Chondrocyte (in vitro differentiated cells): ENCODE results near the gene TBC1D17. TPM values are rescaled to one million over a fixed set of nuclear protein-coding genes. Genes with fewer than 3 reads are reported as not detected.

ENCODE experiments used
- DNase-seq: peaks from one replicate; pipeline ENCODE4 v3.0.0; 2021; ENCODE audit warnings: mixed read lengths, low spot score
- H3K27ac Mint-ChIP-seq: one replicate; pipeline ENCODE4 v1.8.0; 2021; ENCODE audit warnings: mild to moderate bottlenecking, moderate library complexity, mixed read lengths; ENCODE audit not compliant: unreplicated experiment
- H3K27me3 Mint-ChIP-seq: 2 replicates; pipeline ENCODE4 v1.8.0; 2021; ENCODE audit warnings: low read depth, mixed read lengths
- H3K36me3 Mint-ChIP-seq: 2 replicates; pipeline ENCODE4 v1.8.0; 2021; ENCODE audit warnings: low read depth, mixed read lengths
- H3K4me1 Mint-ChIP-seq: 2 replicates; pipeline ENCODE4 v1.8.0; 2021; ENCODE audit warnings: low read depth, mild to moderate bottlenecking, mixed read lengths
- H3K4me3 Mint-ChIP-seq: one replicate; pipeline ENCODE4 v1.8.0; 2021; ENCODE audit warnings: mild to moderate bottlenecking, moderate library complexity, mixed read lengths; ENCODE audit not compliant: unreplicated experiment
- H3K9me3 Mint-ChIP-seq: 2 replicates; pipeline ENCODE4 v1.8.0; 2021; ENCODE audit warnings: low read depth, mixed read lengths
- total RNA-seq: library from RNA; stranded (reverse); gene quantifications from 3 replicates; pipeline ENCODE4 v1.2.1, GENCODE V29; 2021
- TF ChIP-seq, protein P1 (sequence below): fragments of 200-600 bp; sonication (generic); IDR thresholded peaks from 2 replicates; pipeline ENCODE4 v1.5.0; 2021; ENCODE audit warnings: antibody characterized with exemption, mild to moderate bottlenecking, moderate library complexity

TBC1D17 gene
- total RNA-seq, 1 donor from 2014 or later: 44.8 TPM

DNA sequence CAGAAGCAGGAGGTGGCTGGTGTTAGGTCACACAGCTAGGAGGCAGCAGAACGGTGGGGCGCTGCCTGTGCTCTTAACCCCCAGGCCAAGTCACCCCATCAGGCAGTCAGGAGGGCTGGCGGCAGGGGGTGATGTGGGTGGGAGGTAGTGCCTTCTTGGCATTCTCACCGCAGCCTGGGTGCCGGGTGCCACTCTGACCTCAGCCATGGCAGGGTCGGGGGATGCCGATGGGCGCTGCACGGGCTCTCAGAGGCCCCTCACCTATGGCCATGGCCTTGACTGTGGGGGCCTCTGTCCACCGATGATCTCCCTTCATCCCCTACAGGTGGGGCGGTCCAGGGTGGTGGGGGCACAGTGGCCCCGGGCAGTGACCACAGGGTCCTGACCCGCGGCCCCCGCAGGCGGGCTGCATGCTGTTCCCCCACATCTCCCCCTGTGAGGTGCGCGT, 20.9 kb upstream of the TBC1D17 start:
- Mint-ChIP-seq H3K9me3 (no peaks in the 10 kb centered on the region), H3K4me1 (peaks cover 30% of the 10 kb centered on the region), H3K27ac (no peak overlapping the region), H3K4me3 (no peak overlapping the region), H3K36me3 (peaks cover 9% of the 10 kb centered on the region), H3K27me3 (no peaks in the 10 kb centered on the region)
- DNase-seq: no peak
- TF ChIP-seq, protein P1, sequence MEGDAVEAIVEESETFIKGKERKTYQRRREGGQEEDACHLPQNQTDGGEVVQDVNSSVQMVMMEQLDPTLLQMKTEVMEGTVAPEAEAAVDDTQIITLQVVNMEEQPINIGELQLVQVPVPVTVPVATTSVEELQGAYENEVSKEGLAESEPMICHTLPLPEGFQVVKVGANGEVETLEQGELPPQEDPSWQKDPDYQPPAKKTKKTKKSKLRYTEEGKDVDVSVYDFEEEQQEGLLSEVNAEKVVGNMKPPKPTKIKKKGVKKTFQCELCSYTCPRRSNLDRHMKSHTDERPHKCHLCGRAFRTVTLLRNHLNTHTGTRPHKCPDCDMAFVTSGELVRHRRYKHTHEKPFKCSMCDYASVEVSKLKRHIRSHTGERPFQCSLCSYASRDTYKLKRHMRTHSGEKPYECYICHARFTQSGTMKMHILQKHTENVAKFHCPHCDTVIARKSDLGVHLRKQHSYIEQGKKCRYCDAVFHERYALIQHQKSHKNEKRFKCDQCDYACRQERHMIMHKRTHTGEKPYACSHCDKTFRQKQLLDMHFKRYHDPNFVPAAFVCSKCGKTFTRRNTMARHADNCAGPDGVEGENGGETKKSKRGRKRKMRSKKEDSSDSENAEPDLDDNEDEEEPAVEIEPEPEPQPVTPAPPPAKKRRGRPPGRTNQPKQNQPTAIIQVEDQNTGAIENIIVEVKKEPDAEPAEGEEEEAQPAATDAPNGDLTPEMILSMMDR: no peak

DNA sequence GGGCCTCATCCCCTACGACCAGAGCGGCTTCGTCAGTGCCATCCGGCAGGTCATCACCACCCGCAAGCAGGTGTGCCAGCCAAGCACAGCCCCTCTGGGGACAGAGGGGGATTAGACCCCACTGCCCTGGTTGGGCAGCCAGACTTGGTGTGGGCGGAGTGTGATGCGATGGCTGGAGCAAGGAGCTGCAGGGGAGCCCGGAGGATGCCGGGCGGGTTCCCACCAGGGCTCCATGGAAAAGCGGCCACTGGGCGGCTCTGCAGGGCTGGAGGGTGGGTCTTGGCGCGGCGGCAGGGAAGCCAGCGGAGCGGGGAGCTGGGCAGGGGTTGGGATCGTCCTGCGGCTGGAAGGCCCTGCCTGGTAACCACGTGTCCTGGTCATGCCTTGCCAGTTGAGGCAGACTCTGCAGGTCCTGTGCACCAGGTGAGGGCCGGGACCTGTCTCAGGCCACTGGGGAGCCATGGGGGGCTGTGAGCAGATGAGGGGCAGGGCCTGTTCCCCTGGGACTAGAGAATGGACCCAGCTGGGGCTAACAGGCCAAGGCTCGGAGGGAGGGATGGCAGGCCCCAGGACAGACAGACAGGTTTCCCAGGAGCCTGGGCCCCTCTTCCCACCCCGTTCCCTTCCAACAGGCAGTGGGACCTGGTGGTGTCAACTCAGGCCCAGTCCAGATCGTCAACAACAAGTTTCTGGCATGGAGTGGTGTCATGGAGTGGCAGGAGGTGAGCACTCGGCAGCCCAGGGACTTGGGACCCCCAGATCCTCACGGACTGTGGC, 20.3 kb upstream of the TBC1D17 start:
- Mint-ChIP-seq H3K4me3 (no peak overlapping the region), H3K9me3 (no peaks in the 10 kb centered on the region), H3K36me3 (peaks cover 9% of the 10 kb centered on the region), H3K4me1 (peaks cover 26% of the 10 kb centered on the region), H3K27ac (peak overlapping the region; percentile 17), H3K27me3 (no peaks in the 10 kb centered on the region)
- TF ChIP-seq, protein P1: no peak
- no peak for DNase-seq

DNA sequence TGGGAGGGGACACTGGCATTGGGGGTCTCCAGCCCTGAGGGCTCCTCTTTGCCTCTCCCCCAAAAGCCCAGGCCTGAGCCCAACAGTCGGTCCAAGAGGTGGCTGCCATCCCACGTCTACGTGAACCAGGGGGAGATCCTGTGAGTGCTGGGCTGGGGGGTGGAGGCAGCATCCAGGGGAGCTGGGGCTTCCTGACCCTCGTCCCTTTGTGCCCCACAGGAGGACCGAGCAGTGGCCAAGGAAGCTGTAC, 19.7 kb upstream of the TBC1D17 start:
- no peak overlapping the region for H3K4me3 Mint-ChIP-seq

DNA sequence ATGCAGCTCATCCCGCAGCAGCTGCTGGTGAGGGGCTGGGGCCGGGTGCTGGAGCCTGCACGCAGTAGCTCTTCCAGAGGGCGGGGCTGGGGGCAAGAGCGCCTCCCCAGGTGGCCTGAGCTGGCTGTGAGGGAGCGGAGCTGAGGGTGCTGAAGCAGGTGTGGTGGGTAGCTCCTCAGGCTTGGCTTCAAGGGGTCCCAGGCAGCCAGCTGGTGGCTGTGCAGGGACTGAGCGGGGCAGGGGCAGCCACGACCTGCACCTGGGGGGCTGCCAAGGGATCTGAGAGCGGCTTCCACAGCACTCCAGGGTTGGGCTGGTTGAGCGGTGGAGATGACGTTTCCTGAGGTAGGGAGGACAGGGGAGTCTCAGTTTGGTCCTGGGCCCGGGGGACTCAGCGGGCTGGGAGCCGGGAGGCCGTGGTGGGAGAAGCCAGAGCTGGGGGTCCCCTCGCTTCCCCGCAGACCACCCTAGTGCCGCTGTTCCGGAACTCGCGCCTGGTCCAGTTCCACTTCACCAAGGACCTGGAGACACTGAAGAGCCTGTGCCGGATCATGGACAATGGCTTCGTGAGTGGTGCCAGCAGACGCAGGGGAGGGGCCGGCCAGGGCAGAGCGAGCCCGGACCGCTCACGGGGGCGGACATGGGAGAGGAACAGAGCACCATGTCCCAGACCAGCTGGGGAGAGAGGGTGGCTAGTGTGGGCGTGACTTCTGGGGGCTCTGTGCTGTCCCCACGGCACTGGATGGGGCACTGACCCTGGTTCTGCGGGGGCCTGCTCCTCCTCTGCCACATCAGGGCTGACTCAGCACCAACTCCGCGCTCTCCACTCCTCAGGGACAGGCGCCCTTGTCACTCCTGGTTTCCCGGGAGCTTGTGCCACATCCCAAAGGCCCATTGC, 19.2 kb upstream of the TBC1D17 start:
- DNase-seq: no peak
- peak overlapping the region; percentile 78 for H3K27ac Mint-ChIP-seq

More for the DNA sequence above, 19.7 kb upstream of the TBC1D17 start:
- Mint-ChIP-seq H3K27me3 (no peaks in the 10 kb centered on the region), H3K9me3 (no peaks in the 10 kb centered on the region), H3K36me3 (peaks cover 9% of the 10 kb centered on the region), H3K27ac (no peak overlapping the region), H3K4me1 (peaks cover 20% of the 10 kb centered on the region)
- TF ChIP-seq, protein P1: no peak
- no peak for DNase-seq

More for the DNA sequence above, 19.2 kb upstream of the TBC1D17 start:
- Mint-ChIP-seq H3K4me1 (peaks cover 15% of the 10 kb centered on the region), H3K4me3 (no peak overlapping the region), H3K27me3 (no peaks in the 10 kb centered on the region), H3K36me3 (peaks cover 12% of the 10 kb centered on the region), H3K9me3 (no peaks in the 10 kb centered on the region)
- TF ChIP-seq, protein P1: no peak
